ENCODE results near the gene BRINP3.
"Not testable (repeated sequence)": the region's sequence is repeated elsewhere in the genome, so short reads cannot be mapped to it uniquely, and the experiment has no call there.

Gene BRINP3

GRCh38 chr1:190126728-190127127 is 350.9 kb downstream of the BRINP3 start:
- in situ Hi-C loops (cut with HindIII; ENCODE audit: low sequenced_read_pairs) = no loop called here

- in situ Hi-C loops (cut with HindIII; ENCODE audit: low sequenced_read_pairs) = no loop called here
Observed at GRCh38 chr1:190124068-190124467, 353.6 kb downstream of the BRINP3 start.

GRCh38 chr1:190120564-190120963 is 357.1 kb downstream of the BRINP3 start:
- in situ Hi-C loops (cut with HindIII; ENCODE audit: low sequenced_read_pairs) = not testable (repeated sequence)

- in situ Hi-C loops (cut with HindIII; ENCODE audit: low sequenced_read_pairs) = no loop called here
Observed at GRCh38 chr1:190119683-190120082, 358.0 kb downstream of the BRINP3 start.

DNA sequence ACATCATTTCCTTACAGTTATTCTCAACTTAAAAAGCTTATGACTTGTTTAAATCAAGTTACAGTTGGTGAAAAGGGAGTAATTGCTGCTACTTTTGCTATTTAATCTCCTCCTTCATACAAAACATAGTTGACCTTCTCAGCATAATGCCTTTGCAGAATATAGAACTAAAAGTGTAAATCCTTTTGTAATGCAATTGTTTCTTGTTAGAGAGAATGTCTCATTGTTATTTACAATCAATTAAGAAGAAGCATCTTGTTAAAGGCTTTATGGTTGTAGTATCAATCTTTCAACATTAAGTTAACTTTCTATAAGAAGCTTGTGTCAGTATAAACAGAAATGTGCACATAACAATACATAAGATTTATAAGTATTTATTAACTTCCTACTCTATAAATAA is 360.7 kb downstream of the BRINP3 start:
- in situ Hi-C loops (cut with HindIII; ENCODE audit: low sequenced_read_pairs) = no loop called here

DNA sequence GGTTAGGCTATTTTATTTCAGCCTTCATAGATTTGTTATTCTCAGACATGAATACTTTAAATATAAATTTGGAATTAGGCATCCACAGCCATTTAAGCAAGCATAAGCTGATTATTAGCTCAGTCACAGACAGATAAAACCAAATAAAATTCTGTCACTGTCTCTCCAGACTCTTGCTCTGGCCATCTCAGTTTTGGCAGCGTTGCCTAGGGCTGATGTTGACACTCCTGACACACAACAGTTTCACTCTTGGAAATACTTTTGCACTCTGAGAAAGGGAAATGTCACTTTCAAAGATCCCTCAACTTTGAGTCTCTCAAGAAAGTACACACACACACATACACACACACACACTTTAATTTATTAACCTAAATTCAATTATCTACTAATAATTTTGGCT is 372.7 kb downstream of the BRINP3 start:
- in situ Hi-C loops (cut with HindIII; ENCODE audit: low sequenced_read_pairs) = no loop called here

DNA sequence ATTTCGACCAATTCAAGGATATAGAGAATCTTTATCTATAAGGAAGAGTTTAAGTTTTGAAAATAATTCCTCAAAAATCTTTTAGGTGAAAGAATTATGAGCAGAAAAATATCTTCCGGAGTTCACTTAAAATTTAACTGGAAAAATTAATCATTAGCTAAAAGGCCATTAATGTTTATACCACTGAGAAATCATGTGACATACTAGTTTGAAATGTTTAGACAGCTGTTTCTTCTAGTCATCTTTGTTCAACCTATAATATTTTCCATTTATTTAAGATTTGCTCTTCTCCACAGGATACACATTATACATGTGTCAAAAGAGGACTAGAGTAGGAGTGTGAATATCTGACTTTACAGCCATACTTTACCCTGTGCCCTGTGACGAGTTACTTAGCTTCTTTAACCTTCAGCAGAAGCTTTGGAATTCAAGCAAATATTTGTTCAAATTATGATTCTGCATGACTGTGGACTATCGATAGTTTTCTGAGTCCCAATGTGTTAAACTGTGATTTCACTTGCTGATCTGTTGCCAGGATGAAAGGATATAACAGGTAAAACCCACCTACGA is 374.8 kb downstream of the BRINP3 start:
- in situ Hi-C loops (cut with HindIII; ENCODE audit: low sequenced_read_pairs) = no loop called here

DNA sequence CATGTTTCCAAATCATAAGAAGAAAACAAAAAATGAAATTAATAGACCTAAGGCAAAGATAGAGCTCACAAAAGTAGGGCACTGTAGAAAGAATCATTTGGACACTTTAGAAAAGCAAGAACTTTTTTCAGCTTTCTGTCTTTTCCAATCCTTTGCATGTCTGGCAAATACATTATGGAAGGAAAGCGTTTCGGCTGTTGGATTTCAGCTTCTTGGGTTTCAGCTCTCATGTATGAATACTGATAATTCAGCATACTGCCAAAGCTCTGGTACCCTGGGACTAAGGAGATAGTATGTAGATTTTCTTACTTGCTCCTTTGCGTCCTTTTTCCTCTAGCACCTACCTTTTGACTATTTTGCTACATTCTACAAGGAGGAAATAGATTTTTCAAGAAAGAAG is 375.9 kb downstream of the BRINP3 start:
- in situ Hi-C loops (cut with HindIII; ENCODE audit: low sequenced_read_pairs) = no loop called here

DNA sequence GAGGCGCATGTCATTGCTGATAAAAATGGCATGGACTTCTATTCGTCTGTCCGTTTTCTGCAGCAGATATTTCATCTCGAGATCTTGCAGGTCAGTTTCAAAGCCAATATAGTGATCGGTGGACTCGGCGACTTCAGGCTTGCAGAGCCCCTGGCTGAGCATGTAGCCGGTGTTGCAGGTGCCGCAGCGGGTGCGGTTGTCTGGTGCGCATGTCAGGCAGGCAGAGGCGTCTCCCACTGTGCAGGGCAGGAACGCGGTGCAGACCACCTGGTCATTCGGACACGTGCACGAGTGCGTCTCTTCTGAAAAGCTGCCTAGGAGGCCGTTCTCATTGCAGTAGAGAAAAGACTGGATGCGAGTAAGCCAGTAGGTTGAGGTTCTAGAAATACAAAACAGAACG is 378.9 kb downstream of the BRINP3 start:
- in situ Hi-C loops (cut with HindIII; ENCODE audit: low sequenced_read_pairs) = no loop called here

DNA sequence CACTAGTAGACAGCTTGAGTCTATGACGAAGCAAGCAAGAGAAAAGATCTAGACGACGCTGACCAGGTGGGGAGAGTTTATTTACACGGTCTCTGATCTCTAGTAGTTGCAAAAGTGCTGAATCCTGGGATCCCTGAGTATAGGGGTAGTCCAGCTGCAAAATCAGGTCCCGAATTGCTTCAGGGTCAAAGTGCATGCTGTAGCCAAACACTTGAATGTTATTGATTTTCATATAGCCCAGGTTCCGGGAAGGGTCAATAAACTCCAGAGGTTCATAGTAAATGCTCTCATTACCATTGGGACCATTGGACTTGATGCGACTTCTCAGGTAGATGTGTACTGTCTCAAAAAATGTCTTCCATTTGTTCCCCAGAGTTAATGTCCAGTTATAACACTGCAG is 379.6 kb downstream of the BRINP3 start:
- in situ Hi-C loops (cut with HindIII; ENCODE audit: low sequenced_read_pairs) = no loop called here

DNA sequence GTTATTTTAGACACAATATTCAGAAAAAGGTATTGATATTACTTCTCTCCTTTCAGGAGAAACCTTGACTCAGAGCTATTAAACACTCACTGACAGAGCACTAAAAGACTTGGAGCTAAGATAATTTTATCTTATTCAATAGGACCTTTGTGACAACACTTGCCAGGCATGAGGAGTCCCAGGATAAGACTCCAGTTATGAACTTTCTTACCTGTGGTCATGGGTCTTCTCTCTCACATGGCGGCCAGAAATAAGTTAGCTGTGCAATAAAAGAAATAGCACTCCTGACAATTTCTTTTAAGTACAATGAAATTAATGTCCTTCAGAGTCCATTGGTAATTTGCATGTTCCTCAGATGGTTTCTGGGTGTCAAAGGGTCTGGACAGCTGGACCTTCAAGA is 382.1 kb downstream of the BRINP3 start:
- in situ Hi-C loops (cut with HindIII; ENCODE audit: low sequenced_read_pairs) = no loop called here

GRCh38 chr1:190084552-190084951 is 393.1 kb downstream of the BRINP3 start:
- in situ Hi-C loops (cut with HindIII; ENCODE audit: low sequenced_read_pairs) = no loop called here

DNA sequence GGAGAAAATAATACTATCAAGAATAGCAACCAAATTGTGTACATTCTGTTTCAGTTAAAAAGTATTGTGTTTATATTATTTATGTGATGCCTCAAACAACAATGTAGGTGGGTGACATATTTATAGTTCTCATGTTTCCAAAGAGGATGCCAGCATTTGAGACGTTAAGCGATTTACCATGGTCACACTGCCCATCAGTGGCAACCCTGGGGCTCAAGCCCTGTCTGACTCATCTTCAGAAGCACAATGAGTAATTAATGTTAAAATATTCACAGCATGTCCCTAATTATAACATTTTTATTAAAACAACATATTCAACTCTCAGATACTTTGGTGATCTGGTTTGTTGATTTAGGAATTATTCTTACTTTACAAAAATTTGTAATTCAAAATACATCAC is 409.4 kb downstream of the BRINP3 start:
- in situ Hi-C loops (cut with HindIII; ENCODE audit: low sequenced_read_pairs) = no loop called here

DNA sequence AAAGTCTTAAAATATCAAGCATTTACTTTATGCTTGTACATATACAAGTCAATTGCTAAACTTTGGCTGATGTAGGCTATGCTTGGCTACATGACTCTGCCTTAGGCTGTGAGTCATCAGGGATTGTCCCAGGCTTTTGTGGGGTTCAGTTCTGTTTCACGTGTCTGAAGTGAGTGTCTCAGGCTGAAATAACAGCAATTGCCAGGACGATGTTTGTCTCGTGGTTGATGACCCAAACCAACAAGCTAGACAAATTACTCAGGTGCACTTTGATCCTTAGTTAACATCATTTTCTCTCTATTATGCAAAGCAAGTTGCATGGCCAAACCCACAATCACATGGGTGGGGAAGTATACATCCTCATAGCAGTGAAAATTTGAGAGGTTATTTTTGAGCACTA is 410.1 kb downstream of the BRINP3 start:
- in situ Hi-C loops (cut with HindIII; ENCODE audit: low sequenced_read_pairs) = no loop called here

DNA sequence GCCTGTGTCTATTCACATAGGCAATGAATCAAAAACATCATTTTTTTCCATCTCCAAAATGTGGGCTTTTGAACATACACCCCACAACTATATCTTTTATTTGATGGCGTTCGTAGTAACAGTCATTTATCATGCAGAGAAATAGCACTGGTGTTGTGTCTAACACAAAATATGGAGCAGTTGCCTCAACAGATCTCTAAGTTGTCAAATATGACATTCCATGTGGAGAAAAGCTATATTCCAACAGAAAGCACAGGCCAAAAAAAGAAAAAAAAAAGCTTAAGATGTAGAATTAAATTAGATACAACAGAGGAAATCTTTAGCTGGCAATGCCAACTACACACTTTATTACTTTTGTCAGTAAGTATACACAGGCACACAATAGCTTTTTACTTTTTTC is 411.7 kb downstream of the BRINP3 start:
- in situ Hi-C loops (cut with HindIII; ENCODE audit: low sequenced_read_pairs) = no loop called here

- in situ Hi-C loops (cut with HindIII; ENCODE audit: low sequenced_read_pairs) = no loop called here
Observed at GRCh38 chr1:190049314-190049713, 428.4 kb downstream of the BRINP3 start.

Data from endothelial cell of hepatic sinusoid (primary cell).